Cardiac atrium fibroblast (primary cell): ENCODE results near the gene SLITRK1. TPM values are rescaled to one million over a fixed set of nuclear protein-coding genes. Genes with fewer than 3 reads are reported as not detected.

Experiments
- total RNA-seq: library from RNA; depleted of rRNA; stranded (reverse); fragments of >200 nt; gene quantifications from 2 replicates; pipeline ENCODE4 v1.2.3, GENCODE V29; 2015

The SLITRK1 gene, protein sequence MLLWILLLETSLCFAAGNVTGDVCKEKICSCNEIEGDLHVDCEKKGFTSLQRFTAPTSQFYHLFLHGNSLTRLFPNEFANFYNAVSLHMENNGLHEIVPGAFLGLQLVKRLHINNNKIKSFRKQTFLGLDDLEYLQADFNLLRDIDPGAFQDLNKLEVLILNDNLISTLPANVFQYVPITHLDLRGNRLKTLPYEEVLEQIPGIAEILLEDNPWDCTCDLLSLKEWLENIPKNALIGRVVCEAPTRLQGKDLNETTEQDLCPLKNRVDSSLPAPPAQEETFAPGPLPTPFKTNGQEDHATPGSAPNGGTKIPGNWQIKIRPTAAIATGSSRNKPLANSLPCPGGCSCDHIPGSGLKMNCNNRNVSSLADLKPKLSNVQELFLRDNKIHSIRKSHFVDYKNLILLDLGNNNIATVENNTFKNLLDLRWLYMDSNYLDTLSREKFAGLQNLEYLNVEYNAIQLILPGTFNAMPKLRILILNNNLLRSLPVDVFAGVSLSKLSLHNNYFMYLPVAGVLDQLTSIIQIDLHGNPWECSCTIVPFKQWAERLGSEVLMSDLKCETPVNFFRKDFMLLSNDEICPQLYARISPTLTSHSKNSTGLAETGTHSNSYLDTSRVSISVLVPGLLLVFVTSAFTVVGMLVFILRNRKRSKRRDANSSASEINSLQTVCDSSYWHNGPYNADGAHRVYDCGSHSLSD
- total RNA-seq = not detected in 2 replicates

DNA sequence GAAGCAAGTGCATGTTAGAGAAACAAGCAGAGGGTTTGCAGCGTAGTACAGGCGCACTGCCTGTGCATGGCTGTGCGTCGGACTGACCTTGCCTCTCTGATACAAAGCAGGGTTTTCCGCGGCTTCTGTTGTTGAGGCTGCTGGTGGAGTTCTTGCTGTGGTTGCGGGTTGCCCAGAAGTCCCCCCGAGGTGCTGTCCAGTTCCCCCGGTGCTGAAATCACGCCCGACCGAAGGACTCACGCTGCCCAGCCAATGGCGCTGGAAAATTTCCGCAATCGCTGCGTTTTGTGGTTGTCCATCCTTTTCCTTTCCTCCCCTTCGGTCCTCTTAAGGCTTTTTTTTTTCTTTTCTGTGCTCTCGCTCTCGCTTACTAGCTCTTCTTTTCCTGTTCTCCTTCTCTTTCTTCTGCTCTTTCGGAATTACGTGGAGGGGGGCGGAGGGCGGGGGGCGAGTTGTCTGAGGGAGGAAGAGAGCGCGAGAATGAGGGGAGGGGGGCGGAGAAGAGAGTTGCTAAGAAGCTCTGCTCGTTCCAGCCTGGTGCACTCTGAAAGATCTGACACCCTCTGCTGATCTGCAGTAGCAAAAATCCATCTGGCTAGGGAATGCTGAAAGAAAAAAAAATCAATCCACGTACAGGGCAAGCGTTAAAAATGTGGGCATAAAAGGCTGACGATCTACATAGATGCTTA is at the start of gene SLITRK1:
Gene SLITRK1, minus strand, starts transcription at position 558 of the 689 bp plus-strand sequence. CDS start 967 bp downstream, outside the sequence.

